DMS153 treated with DMSO at 0.1 percent for 48 hours (cell line): ENCODE results near the gene HARBI1.
A peak's percentile ranks its signal among the peaks of the same experiment; 100 is the strongest.
"Not testable (repeated sequence)": the region's sequence is repeated elsewhere in the genome, so short reads cannot be mapped to it uniquely, and the experiment has no call there.

ENCODE experiments used
- DNase-seq: peaks from one replicate; lab custom pipeline; 2025; ENCODE audit not compliant: unreplicated experiment; lab: John Stamatoyannopoulos, UW

Gene HARBI1

DNA sequence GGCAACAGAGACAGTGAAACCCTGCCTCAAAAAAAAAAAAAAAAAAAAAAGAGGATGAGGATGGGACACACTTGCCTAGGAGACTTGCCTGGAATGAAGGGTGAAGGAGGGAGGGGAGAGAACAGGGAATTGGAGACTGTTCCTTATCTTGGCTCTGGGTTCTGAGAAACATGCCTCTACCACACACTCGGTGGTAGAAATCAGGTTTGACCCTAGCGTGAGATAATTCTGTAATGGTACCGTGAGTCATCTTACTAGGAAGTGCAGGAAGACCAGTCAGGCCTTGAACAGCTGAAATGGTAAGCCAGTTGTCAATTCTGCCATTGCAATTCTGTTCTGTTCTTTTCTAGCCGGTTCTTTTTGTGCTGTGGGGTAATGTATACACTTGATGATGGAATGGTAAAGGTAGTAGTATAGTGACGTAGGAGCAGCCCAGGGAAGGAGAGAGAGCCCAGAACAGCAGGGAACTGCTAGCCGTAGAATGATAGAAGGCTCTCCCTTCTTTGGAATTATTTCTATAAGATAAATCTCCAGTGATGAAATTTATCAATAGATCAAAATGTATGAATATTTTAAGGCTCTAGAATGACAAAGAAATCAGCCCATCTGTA, 19.3 kb downstream of the HARBI1 start:
- DNase-seq, result no peak

DNA sequence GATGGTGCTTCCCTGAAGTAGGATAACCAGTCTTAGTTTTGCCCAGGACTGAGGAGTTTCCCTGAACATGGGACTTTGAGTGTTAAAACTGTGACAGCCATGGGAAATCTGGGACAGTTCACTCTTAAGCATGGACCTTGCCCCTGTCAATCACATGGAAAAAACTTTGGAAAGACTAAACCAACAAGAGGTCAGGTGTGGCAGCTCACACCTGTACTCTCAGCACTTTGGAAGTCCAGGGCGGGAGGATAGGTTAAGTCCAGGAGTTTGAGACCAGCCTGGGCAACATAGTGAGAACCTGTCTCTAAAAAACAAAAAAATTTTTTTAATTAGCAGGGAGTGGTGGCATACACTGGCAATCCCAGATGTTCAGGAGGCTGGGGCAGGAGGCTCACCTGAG, 19.9 kb downstream of the HARBI1 start:
- DNase-seq, result no peak

DNA sequence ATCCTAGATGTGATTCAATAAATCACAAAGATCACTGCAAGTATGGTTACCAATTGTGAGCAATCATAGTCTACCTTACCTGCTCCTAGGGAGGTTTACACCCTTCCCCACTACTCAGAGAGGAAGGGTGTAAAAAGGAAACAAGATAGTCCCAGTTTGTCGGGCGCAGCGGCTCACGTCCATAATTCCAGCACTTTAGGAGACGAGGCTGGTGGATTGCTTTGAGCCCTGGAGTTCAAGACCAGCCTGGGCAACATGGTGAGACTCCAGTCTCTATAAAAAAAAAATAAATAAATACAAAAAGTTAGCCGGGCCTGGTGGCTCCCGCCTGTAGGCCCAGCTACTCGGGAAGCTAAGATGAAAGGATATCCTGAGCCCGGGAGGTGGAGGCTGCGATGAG, 22.2 kb downstream of the HARBI1 start:
- DNase-seq, result no peak

DNA sequence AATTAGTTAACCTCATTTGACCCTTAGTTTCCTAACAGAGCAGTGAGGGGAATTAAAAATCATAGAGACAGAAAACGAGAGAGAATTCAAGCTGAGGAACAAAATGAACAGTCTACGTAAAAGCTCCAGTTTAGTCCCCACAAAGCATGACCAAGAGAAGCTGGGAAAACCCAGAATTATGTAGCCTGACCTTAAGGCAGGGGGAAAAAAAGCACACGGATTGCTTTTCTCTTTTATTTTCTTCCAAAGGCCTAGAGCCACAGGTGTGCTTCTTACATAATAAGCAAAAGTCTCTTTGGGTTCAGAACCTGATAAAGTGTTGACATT, 22.7 kb downstream of the HARBI1 start:
- DNase-seq, result no peak

DNA sequence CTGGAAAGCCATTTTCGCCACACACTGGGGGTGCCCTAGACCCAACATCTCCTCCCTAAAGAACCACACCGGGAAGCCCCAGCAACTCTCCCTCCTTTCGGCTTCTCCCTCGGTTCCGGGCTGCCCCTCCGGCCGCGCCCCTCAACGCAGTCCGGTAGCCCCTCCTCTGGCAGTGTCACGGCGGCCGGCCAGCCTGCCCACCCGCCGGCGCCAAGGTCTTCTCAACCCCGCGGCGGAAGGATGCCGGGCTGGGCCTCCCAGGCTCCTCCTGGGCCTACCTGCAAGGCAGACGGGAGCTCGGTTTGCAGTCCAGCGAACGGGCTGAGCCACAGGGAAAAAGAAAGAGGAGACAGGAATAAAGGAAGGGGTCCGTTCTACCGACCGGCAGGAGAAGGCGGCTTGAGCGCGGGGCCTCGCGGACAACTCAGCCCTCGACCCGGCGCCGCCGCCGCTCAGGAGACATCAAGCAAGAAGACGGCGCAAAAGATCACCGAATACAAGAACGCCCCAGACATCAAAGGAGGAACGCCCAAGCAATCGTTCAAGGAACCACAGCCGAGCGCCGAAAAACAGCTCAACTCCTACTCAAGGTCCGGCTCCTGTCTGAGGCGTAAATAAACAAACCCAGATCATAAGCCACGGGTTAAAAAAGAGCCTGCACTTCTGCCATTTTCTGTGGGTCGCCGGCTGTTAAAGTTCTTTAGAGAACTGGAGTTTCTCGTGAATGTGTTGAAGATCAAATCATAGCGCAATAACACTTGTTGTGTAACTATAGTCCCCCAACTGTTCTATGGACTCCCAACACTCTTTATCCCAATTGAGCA, 23.3 kb downstream of the HARBI1 start, which contains the start of gene AMBRA1:
Gene AMBRA1 (minus strand): TSS at position 474 of the 824 bp plus-strand sequence. CDS start 45,643 bp downstream, outside the sequence.
- DNase-seq, result peak; percentile 73

DNA sequence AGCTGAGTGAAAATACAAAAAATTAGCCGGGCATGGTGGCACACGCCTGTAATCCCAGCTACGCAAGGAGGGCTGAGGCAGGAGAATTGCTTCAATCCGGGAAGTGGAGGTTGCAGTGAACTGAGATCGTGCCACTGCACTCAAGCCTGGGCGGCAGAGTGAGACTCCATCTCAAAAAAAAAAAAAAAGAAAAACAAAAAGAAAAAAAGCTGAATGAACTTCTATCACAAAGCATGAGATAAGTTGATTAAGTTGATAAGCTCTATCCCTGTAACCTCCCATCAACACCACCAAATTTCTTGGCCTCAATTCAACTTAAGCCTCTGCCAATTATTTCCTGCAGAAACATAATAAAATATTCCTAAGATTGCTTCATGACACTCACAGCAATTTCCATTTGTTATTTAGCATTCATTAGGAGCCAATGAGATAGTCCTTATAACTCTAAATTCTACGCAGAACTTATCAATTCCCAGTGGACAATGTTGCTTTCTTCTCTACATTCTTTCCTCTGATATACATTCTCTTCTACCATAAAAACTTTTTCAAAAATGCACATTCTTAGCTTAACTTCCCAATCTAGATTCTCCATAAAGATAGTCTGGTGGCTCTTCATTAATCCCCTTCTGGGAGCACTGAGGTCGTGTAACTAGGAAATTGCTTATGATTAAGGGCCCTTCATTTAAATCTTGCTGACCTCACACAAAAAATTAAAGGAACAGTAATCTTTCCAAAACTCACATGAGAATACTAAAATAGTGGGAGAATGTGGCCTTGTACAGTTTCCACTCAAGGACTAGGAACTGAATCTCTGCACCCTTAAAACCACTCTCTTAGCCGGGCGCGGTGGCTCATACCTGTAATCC, 26.1 kb downstream of the HARBI1 start:
- no peak for DNase-seq

DNA sequence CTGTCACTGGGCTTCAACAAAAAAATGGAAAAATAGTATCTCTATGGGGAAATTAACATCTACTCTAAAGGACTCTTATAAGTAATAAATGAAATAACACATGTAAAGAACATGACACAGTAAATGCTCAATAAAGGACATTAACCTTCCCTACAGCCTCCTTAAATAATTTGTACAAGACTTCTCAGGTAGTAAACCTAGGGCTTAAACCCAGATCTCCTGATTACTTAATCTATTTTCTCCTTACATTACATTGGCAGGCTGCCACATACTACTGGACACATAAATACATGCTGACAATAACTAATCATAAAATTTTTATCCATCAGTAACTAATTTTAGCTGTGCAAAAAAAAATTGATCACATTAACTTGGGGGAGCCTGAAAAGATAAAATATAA, 28.1 kb downstream of the HARBI1 start:
- DNase-seq, result no peak

DNA sequence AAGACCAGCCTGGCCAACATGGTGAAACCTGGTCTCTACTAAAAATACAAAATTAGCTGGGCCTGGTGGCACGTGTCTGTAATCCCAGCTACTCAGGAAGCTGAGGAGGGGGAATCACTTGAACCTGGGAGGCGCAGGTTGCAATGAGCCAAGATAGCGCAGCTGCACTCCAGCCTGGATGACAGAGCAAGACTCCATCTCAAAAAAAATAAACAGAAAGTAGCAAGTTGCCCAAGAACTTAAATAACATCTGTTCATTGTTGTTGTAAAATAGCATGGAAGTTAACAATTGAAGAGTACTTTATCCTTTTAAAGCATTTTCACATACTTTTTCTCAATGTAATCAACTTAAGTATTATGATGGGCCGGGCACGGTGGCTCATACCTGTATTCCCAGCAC, 28.9 kb downstream of the HARBI1 start:
- no peak for DNase-seq

DNA sequence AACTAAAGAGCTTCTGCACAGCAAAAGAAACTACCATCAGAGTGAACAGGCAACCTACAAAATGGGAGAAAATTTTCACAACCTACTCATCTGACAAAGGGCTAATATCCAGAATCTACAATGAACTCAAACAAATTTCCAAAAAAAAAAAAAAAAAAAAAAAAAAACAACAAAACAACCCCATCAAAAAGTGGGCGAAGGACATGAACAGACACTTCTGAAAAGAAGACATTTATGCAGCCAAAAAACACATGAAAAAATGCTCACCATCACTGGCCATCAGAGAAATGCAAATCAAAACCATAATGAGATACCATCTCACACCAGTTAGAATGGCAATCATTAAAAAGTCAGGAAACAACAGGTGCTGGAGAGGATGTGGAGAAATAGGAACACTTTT, 33.5 kb downstream of the HARBI1 start:
- not testable (repeated sequence) for DNase-seq

DNA sequence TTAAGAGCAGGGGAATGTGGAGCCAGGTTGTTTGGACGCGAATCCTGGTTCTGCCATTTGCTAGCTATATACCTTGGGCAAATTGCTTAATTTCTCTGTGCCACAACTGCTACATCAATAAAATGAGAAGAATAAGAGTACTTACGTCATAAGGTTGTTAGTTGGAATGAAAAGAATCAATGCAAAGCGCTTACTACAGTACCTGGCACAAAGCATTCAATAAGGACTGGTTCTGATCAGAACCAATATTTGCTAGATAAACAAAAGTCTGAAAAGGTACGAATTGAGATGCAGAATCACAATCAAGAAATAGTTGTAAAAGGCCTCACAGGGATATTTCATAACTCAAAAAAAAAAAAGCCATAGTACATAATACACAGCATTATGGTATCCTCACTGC, 34.4 kb downstream of the HARBI1 start:
- DNase-seq, result no peak

DNA sequence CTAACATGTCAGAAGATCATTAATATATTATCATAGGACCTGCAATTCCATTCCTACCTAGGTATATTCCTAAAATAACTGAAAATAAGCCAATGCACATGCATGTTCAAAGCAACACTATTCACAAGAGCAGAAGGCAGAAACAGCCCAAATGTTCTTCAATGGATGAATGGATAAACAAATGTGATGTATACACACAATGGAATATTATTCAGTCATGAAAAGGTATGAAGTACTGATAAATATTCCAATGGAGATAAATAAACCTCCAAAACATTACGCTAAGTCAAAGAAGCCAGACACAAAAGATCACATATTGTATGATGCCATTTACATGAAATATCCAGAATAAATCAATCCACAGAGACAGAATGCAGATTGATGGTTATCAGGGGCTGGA, 40.0 kb downstream of the HARBI1 start:
- DNase-seq, result no peak

DNA sequence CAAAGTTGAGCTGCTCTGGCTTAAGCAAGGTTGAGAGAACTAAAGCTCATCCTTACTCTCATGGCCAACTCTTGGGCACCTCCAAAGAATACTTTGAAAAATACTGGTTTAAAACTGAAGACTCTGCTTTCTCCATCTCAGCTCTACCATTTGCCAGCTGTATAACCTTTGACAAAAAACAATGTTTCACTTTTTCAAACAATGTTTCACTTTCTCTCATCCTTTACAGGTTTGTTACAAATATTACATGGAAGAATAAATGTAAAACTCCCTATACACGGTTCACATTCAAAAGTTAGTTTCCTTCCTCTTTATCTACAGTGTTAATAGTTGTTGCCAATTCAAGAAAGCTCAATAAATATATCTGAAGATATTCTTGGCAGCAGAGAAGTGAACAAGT, 42.4 kb downstream of the HARBI1 start:
- DNase-seq, result no peak

DNA sequence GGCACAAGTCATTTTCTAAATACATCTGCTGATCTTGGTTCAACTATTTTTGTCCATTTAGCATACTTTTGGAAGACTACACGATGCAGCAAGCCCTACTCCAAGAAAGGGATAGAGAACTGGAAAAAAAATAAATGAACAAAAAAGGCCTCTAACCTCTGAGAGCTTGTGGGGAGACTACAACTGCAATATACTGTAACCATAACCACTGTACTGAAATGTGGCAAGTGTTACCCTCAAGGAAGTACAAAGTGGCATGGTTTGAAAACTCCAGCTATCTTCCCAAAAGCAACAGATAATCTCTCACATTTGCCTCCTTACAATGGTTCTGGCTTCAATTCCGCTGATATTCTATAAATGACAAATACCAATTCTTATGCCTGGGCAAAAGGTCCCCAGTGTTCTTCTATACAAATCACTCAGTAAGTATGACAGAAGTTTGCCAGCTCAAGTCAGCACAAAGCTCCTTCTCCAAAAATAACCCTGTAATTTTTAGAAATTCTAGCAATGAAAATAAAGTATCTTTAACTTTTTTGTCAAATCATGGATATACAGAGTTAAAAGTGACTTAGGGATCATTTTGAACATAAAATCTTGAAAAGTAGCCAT, 46.1 kb downstream of the HARBI1 start:
- no peak for DNase-seq

DNA sequence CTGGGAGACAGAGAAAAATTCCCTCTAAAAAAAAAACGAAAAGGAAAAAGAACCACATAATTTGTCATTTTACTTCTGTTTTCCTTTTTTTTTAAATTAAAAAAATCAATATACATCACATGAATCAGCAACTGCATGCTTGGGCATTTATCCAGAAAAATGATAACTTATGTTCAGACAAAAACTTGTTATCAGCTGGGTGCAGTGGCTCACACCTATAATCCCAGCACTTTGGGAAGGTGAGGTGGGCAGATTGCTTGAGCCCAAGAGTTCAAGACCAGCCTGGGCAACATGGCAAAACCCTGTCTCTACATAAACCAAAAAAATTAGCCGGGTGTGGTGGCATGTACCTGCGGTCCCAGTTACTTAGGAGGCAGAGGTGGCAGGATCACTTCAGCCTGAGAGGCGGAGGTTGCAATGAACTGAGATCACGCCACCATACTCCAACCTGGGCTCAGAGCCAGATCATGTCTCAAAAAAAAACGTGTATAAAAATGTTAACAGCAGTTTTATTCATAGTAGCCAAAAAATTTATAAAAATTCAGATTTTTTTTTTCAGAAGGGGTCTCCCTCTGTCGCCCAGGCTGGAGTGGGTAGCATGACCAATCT, 51.7 kb downstream of the HARBI1 start:
- DNase-seq, result no peak

DNA sequence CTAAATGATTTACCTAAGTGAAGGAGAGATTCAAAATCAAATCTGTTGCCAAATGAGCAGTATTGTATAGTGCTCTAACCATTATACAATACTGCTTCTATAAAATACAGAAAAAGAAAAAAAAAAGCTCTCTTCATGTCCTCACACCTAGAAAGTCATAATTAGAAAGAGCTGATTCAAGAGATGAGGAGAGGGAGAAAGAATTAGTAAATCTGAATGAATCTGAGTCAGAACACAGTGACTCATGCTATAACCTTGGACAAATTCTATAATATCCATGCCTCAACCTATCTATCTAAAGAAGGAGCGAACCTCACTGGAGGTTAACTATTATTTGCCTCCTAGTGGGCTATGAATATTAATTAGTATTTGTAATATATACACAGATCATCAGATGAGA, 52.6 kb downstream of the HARBI1 start:
- no peak for DNase-seq

DNA sequence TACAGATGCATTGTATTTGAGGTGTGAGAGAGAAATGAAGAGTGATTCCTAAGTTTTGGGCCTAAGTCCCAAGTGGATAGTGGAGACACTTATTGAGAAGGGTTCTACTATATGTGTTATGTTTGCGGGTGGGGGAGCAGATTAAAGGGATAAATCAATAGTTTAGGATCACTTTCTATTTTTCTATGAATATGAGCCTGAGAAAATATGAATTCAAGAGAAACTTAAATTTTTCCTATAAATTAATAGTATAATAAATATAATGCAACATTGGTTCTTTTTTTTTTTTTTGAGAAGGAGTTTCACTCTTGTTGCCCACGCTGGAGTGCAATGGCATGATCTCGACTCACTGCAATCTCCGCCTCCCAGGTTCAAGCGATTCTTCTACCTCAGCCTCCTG, 54.5 kb downstream of the HARBI1 start:
- no peak for DNase-seq

DNA sequence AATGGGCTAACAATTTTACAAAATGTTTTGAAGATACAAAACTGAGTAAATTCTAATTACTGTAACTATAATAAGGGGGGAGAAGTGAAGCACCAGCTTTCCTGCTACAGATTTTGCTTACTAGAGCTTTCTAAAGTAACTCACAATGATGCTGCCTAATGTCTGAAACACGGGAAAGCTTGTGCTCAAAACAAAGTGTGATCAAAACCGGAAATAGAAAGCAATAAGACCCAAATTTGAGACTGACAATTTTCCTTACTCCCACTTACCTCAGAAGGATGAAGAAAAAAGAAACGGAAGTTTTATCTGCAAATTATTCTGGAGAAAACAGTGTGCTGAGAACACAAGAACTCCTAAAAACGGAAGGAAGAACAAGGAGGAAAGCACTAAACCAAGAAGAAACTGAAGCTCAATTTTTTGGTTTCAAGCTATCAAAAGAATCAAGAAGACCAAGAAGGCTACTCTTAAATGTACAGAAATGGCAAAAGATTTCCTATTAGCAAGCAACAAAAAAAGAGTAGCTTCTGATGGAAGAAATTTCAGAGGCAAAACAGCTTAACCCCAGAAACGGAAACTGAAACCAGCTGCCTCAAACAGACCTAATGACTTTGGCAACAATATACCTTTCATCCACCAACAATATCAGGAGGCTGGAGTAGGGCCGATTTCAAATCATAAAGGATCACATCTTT, 56.6 kb downstream of the HARBI1 start:
- DNase-seq, result peak; percentile 34

DNA sequence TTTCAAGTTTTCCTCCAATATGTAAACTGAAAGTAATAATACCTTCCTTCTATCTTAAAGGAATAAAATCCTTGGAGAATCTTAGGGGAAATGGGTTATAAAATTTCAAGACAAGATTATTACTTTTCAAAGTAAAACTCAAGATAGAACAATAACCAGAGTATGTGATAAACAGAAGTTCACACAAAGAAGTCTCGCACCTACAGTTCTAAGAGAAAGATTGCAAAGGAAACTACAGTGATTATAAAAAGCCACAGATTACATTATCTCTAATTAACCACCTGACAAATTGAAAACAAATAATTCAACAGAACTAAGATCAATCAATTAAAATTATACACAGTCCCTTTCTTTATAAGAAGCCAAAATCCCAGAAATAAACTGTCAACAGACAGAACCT, 57.2 kb downstream of the HARBI1 start:
- DNase-seq, result no peak

DNA sequence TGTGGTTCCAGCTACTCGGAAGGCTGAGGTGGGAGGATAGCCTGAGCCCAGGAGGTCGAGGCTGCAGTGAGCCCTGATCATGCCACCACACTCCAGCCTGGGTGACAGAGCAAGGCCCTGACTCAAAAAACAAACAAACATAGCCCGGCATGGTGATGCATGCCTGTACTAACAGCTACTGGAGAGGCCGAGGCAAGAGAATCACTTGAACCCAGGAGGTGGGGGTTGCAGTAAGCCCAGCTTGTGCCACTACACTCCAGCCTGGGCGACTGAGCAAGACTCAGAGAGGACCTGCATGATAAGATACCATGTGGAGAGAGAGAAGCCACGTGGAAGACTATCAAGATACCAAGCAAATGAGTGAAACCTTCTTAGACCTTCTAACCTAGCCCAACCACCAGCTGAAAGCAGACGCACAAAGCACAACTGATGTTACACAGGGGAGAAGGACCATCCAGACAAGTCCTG, 59.3 kb downstream of the HARBI1 start:
- DNase-seq, result no peak
